ENCODE data around the gene ZNF836. TPM values are rescaled to one million over a fixed set of nuclear protein-coding genes. Genes with fewer than 3 reads are reported as not detected.

ZNF836 gene
- total RNA-seq, 4 donors from 2014 or later, result 10.2 to 18.9 (median 17.4) TPM

- TF ChIP-seq CTCF (IDR thresholded peaks at IDR 0.05; ENCODE audit: low read depth), result no peak
Measured at GRCh38 chr19:52114691-52115090, 56.7 kb downstream of the ZNF836 start.

GRCh38 chr19:52112624-52113023, 58.8 kb downstream of the ZNF836 start:
- no peak for TF ChIP-seq CTCF (IDR thresholded peaks at IDR 0.05; ENCODE audit: low read depth)

DNA sequence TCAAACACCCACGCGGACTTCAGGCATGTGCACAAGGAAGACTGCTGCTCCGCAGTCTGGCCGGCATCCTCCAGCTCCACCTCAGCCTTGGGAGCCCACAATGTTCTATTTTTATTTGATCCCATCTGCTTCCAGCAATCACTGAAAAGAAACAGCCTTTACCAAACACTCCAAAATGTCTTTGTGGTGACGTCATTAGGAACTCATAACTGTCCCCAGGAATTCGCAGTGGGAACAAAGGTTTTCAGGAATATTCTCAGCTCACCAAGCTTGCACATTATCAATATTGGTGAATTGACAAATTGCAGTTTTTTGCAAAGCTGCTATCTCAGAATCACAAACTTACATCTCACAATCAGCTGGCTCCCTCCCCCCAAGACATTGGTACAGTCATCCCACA, 60.6 kb downstream of the ZNF836 start:
- no peak for TF ChIP-seq CTCF (IDR thresholded peaks at IDR 0.05; ENCODE audit: low read depth)

Small RNA genes within 50 kb of the gene (small RNA-seq; reads per million reads assigned to genes)
- gene RPL37P23, result not detected

Other genes with a start within 250 kb of the ZNF836 start
- 1 to 10 TPM; 6.4 to 7.2 (median 6.6) TPM for gene ZNF613, start 244.1 kb downstream of the ZNF836 start, total RNA-seq
- gene ZNF350, start 184.8 kb downstream of the ZNF836 start, total RNA-seq, result 10 to 100 TPM in 3 of 4 donors, 1 to 10 TPM in 1; 9.1 to 13.9 (median 12.0) TPM
- 10 to 100 TPM; 12.2 to 17.9 (median 14.9) TPM for gene ZNF615, start 163.4 kb downstream of the ZNF836 start, total RNA-seq
- 1 to 10 TPM; 4.0 to 8.6 (median 6.0) TPM for gene ZNF614, start 143.2 kb downstream of the ZNF836 start, total RNA-seq
- gene ZNF432, start 122.8 kb downstream of the ZNF836 start, total RNA-seq, result 10 to 100 TPM in 3 of 4 donors, 1 to 10 TPM in 1; 9.5 to 15.6 (median 13.1) TPM
- gene ZNF841, start 75.9 kb downstream of the ZNF836 start, total RNA-seq, result 10 to 100 TPM; 18.7 to 26.8 (median 20.4) TPM
- 10 to 100 TPM in 1 of 4 donors, 1 to 10 TPM in 3; 7.3 to 15.4 (median 8.6) TPM for gene ZNF616, start 31.7 kb downstream of the ZNF836 start, total RNA-seq
- 100 to 1,000 TPM; 113 to 186 (median 127) TPM for gene PPP2R1A, start 18.4 kb upstream of the ZNF836 start, total RNA-seq
- gene ZNF766, start 98.0 kb upstream of the ZNF836 start, total RNA-seq, result 10 to 100 TPM in 3 of 4 donors, 1 to 10 TPM in 1; 7.3 to 13.9 (median 12.0) TPM
- 10 to 100 TPM in 1 of 4 donors, 1 to 10 TPM in 3; 7.1 to 10.4 (median 7.8) TPM for gene ZNF480, start 125.5 kb upstream of the ZNF836 start, total RNA-seq
- gene ZNF610, start 164.6 kb upstream of the ZNF836 start, total RNA-seq, result 1 to 10 TPM in 3 of 4 donors, under 1 TPM in 1; 0.94 to 2.7 (median 1.4) TPM
- 10 to 100 TPM; 11.1 to 21.9 (median 16.3) TPM for gene ZNF880, start 198.3 kb upstream of the ZNF836 start, total RNA-seq
- 10 to 100 TPM; 20.7 to 26.8 (median 24.1) TPM for gene ZNF528, start 226.2 kb upstream of the ZNF836 start, total RNA-seq